Activated CD8-positive, alpha-beta memory T cell treated with anti-CD3 and anti-CD28 coated beads for 24 hours (primary cell): ENCODE results near the gene DUT.

ENCODE experiments used
- DNase-seq: peaks from one replicate; pipeline ENCODE4 v3.0.0-alpha.2; 2020

Gene DUT

GRCh38 chr15:48331796-48332641, 790 bp downstream of the DUT start:
- no peak for DNase-seq

- peak; percentile 62 for DNase-seq
Observed at GRCh38 chr15:48332642-48333034, 1.4 kb downstream of the DUT start.

GRCh38 chr15:48333540-48333939, 2.3 kb downstream of the DUT start:
- DNase-seq, result no peak

GRCh38 chr15:48334260-48334659, 3.0 kb downstream of the DUT start:
- DNase-seq, result no peak

GRCh38 chr15:48336940-48337339, 5.7 kb downstream of the DUT start:
- no peak for DNase-seq

- no peak for DNase-seq
Observed at GRCh38 chr15:48337607-48338006, 6.4 kb downstream of the DUT start.

GRCh38 chr15:48340111-48340510, 8.9 kb downstream of the DUT start:
- no peak for DNase-seq

GRCh38 chr15:48343865-48344264, 12.6 kb downstream of the DUT start:
- DNase-seq, result no peak

- DNase-seq, result no peak
Observed at GRCh38 chr15:48345516-48345915, 14.3 kb downstream of the DUT start.

- no peak for DNase-seq
Observed at GRCh38 chr15:48352474-48353072, 21.3 kb downstream of the DUT start.

GRCh38 chr15:48354694-48355303, 23.6 kb downstream of the DUT start:
- no peak for DNase-seq

- no peak for DNase-seq
Observed at GRCh38 chr15:48355377-48355776, 24.1 kb downstream of the DUT start.

- DNase-seq, result no peak
Observed at GRCh38 chr15:48358229-48359152, 27.3 kb downstream of the DUT start.

GRCh38 chr15:48360841-48361240, 29.6 kb downstream of the DUT start:
- no peak for DNase-seq

- DNase-seq, result no peak
Observed at GRCh38 chr15:48361685-48362084, 30.5 kb downstream of the DUT start.

GRCh38 chr15:48363474-48363873, 32.2 kb downstream of the DUT start:
- DNase-seq, result no peak

- DNase-seq, result no peak
Observed at GRCh38 chr15:48365575-48365974, 34.3 kb downstream of the DUT start.

- no peak for DNase-seq
Observed at GRCh38 chr15:48366584-48367312, 35.5 kb downstream of the DUT start.

- DNase-seq, result no peak
Observed at GRCh38 chr15:48367483-48367882, 36.3 kb downstream of the DUT start.

- DNase-seq, result no peak
Observed at GRCh38 chr15:48370460-48370859, 39.2 kb downstream of the DUT start.

GRCh38 chr15:48371550-48371949, 40.3 kb downstream of the DUT start:
- DNase-seq, result no peak

GRCh38 chr15:48371961-48372360, 40.7 kb downstream of the DUT start:
- DNase-seq, result no peak
